ENCODE data around the gene RGS7.
A peak's percentile ranks its signal among the peaks of the same experiment; 100 is the strongest.
"Not testable (repeated sequence)": the region's sequence is repeated elsewhere in the genome, so short reads cannot be mapped to it uniquely, and the experiment has no call there.

The RGS7 gene

DNA sequence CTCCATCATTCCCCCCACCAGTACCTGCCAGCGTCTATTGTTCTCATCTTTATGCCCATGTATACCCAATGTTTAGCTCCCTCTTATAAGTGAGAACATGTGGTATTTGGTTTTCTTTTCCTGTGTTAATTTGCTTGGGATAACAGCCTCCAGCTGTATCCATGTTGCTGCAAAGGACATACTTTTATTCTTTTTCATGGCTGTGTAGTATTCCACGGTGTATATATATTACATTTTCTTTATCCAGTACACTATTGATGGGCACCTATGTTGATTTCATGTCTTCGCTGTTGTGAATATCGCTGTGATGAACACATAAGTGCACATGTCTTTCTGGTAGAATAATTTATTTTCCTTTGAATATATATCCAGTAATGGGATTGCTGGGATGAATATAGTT is 431.7 kb downstream of the RGS7 start:
- DNase-seq (ENCODE audit: low read depth, low spot score) = no peak

DNA sequence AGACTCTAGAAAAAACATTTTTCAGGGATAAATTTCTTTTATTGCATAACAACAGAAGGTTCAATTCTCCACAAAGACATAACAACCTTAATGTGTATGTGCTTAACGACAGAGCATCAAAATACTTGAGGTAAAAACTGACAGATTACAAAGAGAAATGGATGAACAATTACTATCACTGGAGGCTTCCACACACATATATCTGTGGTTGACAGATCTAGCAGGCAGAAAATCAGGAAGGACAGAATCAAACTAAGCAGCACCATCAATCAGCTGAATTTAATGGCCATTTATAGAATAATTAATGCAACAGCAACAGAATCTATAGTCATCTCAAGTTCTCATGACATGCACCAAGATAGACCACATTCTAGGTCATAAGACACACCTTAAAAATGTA is 439.0 kb downstream of the RGS7 start:
- DNase-seq (ENCODE audit: low read depth, low spot score) = no peak

DNA sequence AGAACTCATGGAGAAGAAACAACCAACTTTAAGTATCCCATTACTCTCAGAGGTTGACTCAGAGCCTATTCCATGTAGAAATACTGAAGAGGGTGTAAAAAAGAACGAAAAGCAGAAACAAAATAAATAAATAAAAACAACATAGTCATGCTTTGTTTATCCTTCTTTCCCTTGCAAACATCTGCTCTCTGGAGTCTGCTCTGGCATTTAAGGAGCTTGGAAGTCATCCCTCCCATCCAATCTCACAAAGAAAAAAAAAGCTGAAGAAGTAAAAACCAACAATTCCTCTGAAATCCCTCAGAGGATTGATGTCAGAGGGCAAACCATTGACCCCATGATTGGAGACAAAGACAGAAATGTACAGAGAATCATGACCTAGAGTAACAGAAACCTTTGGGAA is 442.5 kb downstream of the RGS7 start:
- DNase-seq (ENCODE audit: low read depth, low spot score) = no peak

DNA sequence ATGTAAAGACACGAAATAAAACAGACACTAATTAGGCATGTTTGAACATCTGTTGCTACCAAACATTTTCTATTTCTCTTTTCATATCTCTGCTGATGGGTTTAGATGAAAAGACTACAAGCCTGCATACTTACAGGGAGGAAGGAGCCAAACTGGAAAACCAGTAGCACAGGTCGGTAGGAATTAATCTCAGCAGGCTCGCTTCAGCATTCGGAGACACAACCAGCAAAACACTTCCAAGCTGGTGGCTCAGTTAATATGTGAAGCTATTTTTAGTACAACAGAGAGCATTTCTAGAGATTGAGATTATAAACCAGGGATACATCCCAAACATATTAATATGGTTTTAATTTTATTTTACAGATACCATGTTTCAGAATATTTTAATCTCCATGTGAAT is 444.2 kb downstream of the RGS7 start:
- DNase-seq (ENCODE audit: low read depth, low spot score) = no peak

DNA sequence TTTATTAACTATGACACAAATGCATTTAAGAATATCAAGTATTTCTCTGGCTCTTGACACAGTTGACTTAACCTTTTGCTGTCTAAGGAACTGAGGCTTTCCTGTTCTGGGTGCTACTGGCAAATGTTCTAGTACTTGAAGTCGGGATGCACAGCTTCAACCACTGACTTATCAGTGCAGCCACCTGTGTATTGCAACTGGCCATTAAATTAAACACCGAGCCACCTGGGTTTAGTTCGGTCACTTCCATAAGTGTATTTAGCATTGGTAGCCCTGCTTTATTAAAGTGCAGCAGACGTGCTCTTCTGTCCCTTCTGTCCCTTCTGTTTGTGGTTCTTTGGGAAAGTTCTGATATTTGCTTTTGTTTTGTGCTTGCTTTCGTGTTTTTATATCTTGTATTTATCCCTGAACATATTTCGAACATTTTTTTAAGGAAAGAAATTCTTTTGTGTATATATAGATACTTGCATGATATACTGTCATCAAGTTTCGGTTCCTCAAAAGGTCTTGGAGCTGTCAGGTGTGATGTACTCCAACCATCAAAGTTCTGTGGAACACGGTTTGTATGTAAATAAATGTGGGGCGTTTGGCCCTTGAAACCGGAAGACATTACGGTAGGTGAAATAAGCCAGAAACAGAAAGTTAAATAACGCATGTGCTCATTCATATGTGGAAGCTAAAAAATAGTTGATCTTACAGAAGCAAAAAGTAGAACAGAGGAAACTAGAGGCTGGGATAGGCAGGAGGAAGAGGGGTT is 447.1 kb downstream of the RGS7 start:
- DNase-seq (ENCODE audit: low read depth, low spot score) = no peak

DNA sequence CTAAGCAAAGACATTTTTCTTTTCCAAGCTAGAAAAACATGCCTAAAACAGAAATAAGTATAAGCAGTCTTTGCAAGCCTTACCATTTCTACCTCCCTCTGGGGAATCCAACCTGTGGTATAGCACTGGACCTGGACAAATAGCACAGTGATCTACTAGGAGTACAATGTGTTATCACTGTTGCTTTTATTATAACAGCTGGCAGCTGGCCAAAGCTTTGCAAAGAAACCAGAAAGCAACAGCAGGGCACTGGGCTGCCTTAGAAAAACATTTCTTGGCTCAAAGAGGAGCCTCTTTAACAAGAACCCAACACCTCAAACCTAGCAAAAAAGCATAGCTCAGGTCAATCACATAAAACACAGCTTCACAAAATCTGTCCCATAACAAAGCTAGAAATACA is 450.5 kb downstream of the RGS7 start:
- DNase-seq (ENCODE audit: low read depth, low spot score) = peak; percentile 43

DNA sequence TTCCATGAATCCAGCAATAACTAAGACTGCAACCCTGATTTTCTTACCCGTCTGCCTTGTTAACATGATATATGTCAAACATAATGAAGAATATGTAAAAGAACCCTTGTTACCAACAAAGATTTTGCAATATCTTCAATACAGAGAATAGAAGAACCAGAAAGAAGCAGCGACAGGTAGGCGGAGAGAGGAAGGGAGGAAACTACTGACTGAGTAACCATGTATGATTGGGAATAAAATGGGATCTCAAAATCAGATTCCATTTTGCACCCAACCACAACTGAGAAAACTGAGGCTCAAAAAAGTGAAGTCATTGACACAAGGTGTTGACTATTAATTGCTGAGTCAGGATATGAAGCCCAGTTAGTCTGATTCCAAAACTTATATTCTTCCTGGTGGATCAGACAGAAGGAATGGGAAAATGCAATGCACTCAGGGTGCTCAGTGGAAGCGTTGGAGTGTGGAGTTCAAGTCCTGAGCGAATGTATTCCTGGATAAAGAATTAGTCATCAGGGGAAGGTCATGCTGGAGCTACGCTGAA is 451.7 kb downstream of the RGS7 start:
- no peak for DNase-seq (ENCODE audit: low read depth, low spot score)

DNA sequence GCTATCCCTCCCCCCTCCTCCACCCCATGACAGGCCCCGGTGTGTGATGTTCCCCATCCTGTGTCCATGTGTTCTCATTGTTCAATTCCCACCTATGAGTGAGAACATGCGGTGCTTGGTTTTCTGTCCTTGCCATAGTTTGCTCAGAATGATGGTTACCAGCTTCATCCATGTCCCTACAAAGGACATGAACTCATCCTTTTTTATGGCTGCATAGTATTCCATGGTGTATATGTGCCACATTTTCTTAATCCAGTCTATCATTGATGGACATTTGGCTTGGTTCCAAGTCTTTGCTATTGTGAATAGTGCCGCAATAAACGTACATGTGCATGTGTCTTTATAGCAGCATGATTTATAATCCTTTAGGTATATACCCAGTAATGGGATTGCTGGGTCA is 461.6 kb downstream of the RGS7 start:
- not testable (repeated sequence) for DNase-seq (ENCODE audit: low read depth, low spot score)

DNA sequence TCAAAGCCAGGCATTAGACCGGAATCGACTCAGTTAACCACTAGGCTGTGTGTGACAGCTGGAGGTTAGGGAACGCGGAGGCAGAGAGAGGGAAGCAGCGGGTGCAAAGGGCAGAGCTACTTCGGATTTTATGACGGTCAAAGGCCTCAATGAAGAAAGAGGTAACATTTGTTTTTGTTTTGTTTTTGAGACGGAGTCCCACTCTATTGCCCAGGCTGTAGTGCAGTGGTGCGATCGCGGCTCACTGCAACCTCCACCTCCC is 468.3 kb downstream of the RGS7 start:
- no peak for DNase-seq (ENCODE audit: low read depth, low spot score)

DNA sequence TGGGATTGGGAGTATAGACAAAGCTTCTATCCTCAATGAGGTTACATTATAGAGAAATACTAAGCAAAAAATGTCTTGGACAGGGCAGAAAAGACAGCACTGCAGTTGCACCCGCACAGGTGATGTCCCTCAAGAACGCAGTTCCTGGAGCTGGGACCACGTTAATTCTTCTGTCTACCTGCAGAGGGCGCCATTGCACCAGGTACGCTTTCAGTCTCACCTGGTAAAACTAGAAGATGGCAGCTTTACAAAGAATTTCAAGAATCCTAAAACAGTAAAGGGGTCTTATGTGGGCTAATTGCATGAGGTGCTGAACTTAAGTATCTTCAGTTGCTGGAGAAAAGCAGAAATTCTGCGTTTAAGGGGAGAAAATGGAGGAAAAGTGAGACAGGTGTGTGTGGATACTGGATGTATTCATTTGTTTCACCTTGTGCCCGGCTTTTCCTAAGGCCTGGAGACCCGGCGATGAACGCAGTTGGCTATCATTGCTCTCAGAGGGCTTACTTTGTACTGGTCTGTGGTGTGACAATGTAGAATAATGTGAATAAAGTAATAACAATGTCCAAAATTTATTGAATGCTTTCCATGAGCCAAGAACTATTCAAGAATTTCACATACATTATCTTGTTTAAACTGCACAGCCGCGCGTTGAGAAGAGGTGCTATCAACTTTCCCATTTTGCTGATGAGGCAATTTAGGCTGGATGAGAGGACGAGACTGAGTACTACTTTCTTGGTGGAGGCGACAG is 468.8 kb downstream of the RGS7 start:
- DNase-seq (ENCODE audit: low read depth, low spot score) = peak; percentile 26

DNA sequence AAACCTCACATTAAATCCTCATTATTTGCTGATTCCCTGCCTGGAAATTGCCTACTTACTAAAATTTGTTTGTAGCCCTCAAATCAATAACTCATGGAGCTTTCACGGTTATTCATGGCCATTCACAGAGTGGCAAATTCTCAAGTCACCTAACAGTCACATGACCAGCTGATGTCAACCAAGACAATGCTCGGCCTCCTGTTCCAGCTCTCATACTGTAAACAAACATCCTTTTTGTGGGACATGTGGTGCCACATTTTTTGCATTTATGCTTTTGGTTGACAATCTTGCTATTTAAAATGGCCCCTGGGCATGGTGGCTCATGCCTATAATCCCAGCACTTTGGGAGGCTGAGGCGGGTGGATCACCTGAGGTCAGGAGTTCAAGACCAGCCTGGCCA is 473.5 kb downstream of the RGS7 start:
- DNase-seq (ENCODE audit: low read depth, low spot score) = no peak

DNA sequence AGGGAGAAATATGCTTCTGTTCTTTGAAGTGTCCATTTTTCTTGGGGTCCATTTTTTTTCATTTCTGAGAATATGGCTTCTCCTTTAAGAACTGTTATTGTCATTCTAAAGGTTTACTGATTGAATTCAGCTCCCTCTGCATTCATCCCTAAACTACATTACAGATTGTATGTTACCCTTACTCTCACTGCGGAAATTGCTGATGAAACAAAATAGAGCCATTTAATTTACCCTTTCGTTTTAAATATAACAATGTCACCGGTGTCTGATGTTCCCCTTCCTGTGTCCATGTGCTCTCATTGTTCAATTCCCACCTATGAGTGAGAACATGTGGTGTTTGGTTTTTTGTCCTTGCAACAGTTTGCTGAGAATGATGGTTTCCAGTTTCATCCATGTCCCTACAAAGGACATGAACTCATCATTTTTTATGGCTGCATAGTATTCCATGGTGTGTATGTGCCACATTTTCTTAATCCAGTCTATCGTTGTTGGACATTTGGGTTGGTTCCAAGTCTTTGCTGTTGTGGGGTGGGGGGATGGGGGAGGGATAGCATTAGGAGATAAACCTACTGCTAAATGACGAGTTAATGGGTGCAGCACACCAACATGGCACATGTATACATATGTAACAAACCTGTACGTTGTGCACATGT is 474.2 kb downstream of the RGS7 start:
- DNase-seq (ENCODE audit: low read depth, low spot score) = not testable (repeated sequence)

DNA sequence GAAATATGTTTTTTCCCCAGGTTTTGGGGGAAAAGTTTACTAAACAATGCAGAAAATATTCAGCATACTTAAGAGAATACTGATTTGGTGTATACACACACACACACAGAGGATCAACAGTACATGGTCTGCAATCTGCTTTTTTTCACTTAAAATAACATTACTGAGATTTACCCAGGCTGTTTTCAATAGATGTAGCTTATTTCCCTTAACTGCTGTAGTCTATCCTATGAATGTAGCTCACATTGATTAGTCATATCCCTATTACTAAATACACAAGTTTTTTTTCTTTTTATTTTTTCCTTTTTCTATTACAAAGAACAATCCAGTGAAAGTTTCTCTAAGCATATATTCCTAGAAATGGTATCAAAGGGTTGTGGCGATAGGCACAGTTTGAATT is 478.4 kb downstream of the RGS7 start:
- no peak for DNase-seq (ENCODE audit: low read depth, low spot score)

DNA sequence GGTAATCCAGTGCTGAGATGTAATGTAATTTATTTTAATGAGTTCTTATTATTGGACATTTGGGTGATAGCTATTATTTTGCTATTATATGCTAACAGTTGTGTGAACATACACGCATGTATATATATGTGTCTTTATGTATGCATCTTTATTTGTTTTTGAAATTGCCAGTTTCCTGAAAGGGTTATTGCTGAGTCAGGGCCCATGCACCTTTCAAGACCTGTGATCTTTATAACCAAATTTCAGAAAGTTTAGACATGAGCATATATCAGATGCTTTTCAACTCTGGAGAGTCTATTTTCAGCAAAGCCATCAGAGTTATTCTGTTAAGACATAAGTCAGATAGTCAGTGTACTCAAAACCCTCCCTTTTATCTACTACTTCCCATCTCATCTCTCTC is 479.4 kb downstream of the RGS7 start:
- DNase-seq (ENCODE audit: low read depth, low spot score) = no peak

DNA sequence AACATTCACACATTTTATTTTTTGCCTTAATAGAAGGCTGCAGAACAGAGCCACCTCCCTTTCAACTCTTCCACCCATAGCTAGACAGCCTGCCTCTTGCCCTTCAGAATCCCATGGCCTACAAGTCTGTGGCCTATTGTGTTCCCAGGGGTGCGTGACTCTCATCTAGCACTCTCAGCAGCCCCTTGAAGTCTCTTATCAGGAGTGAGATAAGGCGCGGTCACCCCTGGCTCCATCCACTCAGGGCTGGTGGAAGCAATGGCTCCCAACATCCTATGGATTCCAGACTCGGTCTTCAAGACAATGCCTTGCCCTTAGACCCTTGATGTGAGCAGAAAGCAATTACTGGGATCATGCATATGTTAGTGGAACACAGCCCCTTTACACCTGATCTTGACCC is 480.9 kb downstream of the RGS7 start:
- DNase-seq (ENCODE audit: low read depth, low spot score) = no peak

DNA sequence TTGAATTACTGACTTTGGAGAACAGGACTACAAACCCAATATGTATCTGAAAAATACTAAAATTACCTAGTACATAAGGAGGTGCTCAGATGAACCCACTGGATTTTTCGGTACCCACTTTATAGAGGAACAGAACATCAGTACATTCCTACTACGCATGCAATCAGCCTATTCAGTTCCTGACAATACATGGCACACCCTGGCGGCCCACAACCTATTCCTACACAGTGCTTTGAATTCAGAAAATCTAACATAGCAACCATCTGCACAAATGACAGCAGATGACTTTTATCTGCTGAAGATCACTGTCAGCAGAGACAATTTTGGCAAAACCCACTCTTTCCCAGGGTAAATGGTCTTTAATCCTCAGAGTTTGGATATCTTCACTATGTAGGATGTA is 487.9 kb downstream of the RGS7 start:
- DNase-seq (ENCODE audit: low read depth, low spot score) = no peak

DNA sequence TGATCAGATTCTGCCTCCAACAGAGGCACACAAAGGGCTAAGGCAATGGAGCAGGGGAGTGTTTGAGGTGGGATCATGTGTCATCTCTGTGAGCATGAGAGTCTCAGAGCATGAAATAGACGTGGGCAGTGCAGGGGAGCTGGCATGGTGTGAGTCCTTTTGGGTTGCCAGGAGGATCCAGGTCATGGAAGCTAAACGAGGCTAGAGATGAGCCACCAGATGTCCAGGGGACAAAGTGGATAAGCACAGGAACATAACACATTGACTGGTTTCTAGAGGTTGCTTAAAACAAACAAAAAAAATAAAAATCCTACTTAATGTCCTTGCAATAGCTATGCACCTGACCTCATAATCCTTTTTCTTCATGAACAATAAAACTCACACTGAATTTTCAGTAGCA is 490.3 kb downstream of the RGS7 start:
- no peak for DNase-seq (ENCODE audit: low read depth, low spot score)

DNA sequence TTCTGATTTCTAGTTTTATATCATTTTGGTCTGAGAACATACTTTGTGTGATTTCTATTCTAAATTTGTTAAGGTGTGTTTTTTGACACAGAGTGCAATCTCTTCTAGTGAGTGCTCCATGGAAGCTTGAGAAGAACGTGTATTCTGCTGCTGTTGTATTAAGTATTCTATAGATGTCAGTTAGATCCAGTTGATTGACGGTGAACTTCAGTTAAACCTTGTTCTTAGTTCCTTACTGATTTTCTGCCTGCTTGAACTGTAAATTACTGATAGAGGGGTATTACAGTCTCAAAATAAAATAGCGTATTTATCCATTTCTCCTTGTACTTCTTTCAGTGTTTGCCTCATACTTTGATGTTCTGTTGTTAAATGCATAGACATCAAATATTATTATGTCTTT is 497.0 kb downstream of the RGS7 start:
- no peak for DNase-seq (ENCODE audit: low read depth, low spot score)

DNA sequence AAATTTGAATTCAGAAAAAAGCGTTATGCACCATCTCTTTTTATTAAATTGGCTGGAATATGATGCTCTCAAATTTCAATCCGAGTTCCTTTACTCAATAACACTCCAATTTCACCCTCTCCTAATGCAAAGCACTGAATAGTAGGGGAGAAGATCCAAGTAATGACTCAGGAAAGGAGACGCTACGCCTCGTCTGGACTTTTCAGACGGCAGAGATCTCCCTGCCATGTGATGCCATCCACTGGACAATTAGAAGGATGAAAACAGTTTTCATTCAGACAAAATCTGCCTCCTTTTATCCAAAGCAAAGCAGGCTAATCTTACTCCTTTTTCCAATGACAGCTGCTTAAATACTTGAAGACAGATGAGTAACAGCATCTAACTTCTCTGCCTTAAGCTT is 502.6 kb downstream of the RGS7 start:
- DNase-seq (ENCODE audit: low read depth, low spot score) = peak; percentile 28

DNA sequence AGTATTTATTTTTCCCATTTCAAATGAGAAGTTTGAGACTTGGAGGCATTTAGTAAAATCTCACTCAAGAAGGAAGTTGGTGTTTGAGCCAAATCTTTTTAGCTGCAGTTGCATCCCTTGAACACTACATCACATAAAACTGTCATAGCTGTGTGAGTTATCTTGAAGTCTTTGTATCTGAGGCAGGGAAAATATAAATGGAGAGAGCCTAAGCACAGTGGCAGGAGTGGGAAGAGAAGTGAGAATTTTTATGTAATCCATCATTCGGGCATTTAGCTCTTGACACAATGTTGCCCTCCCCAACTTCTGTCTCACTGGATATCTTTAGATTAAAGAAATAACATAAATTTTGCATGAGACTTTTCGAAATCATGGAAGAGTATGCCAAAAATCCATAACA is 509.7 kb downstream of the RGS7 start:
- no peak for DNase-seq (ENCODE audit: low read depth, low spot score)

DNA sequence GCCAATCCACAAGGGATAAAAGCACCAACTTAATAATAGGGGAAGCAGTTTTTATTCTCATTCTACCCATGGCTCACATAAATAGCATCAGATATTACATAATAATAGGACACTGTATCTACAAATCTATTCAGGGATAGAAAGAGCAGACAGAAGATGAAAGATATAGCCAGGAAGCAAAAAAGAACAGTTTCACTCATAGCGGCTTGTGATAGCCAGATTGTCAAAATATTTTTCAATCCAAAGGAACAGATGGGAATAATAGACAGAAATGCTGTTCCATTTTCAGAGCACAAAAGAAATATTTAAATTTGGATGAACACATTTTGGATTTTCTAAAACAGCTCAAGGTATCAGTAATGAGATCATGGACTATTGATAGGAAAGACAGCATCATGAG is 512.5 kb downstream of the RGS7 start:
- DNase-seq (ENCODE audit: low read depth, low spot score) = no peak

DNA sequence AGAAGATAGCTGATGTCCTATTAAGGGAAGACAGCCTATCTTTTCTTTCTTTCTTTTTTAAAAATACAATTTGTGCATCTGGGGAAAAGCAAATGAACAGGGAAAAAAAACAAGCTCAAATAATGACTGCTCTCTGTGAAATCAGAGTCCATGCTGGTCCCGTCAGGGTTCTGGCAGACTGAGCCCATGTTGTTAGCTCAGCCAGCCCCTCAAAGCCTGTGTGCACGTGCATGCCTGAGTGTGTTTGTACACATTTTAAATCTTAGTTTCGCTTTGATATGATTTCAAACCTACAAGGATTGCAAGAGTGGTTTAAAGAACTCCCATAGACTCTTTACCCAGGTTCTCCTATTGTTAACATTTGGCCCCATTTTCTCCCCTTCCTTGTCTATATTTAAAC is 513.2 kb downstream of the RGS7 start:
- DNase-seq (ENCODE audit: low read depth, low spot score) = no peak

DNA sequence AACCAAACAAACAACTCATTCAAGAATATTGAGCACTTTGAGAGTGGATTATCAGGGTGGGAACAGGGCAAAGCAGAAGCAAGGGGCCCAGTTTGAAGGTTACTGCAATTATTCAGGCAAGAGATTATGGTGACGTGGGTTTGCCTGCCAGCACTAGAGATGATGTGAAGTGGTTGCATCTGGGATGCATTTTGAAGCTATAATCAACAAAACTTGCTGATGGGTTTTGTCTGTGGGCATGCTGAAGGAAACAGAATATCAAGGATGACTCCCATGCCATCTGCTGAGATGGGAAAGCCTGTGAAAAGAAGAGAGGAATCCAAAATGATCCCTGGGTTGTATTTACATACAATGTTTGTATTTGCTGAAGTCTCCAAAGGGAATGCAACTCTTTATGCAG is 520.7 kb downstream of the RGS7 start:
- no peak for DNase-seq (ENCODE audit: low read depth, low spot score)

All from astrocyte of the hippocampus (primary cell).